HFF-Myc (cell line): Measurements from ENCODE around the gene NUB1.
A peak's percentile ranks its signal among the peaks of the same experiment; 100 is the strongest.

Experiments used
- DNase-seq: peaks from one replicate; pipeline ENCODE4 v3.0.0-alpha.2; 2011; ENCODE audit warnings: low read depth; ENCODE audit errors: extremely low read depth
- H3K4me3 ChIP-seq: replicated peaks from 2 replicates; pipeline ENCODE4 v1.5.1; 2011; ENCODE audit warnings: low read depth, mild to moderate bottlenecking, control low read depth, low read length
- CTCF ChIP-seq: IDR thresholded peaks from 2 replicates; pipeline ENCODE4 v1.5.1; 2012; ENCODE audit warnings: mild to moderate bottlenecking, low read depth, low read length, control low read depth; ENCODE audit errors: missing control alignments

NUB1 gene

DNA sequence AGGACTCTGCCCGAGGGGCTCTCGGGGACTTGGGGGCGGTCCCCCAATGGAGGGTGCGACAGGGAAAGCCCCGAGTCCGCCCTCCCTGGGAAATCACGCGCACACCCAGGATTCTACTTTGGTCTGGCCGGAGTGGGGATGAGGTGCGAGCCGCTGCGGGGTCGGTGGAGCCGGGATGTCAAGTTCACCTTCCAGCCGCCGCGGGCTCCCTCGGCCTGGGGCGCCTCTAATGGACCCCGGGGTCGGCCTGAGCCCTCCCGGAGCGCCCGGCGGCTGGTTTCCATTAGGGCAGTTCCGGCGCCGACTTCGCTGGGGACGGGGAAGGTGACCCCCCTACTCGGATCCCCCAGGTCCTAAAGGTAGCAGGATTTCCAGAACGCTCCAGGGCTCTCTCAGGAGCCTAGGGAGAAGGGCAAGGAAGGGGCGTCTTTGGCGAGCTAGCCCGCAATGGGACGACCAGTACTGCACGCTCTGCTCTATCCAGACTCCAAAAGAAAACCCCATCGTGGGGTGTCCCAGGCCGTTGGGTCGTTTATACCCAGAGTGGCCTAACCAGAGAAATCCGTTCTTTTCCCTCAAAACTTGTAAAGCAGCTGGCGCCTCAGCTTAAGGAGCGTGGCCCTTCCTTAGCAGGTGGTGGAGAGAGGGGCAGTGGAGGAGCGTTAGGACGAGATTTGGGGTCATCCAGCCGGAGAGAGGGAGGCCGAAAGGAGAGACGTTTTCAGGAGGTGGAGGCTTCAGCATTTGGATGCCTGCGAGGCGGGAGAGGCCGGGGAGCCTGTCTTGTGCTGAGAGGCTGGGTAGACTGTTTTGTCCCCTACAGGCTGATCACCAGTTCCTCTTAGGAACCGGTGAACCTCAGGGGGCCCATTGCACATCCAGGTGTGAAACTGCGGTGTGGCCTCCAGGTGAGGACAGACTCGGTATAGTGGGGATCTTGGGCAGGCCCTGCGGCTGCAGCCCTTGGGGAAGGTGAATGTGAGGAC is 69.1 kb downstream of the NUB1 start:
- no peak for TF ChIP-seq CTCF
- H3K4me3 ChIP-seq = peak overlapping the region; percentile 11; the same call in 1 of the 2 replicates
- DNase-seq = no peak

GRCh38 chr7:151411551-151411950 is 69.9 kb downstream of the NUB1 start:
- no peak overlapping the region for H3K4me3 ChIP-seq
- DNase-seq = no peak
- no peak for TF ChIP-seq CTCF

GRCh38 chr7:151412318-151412717 is 70.7 kb downstream of the NUB1 start:
- H3K4me3 ChIP-seq = no peak overlapping the region
- no peak for TF ChIP-seq CTCF
- no peak for DNase-seq

DNA sequence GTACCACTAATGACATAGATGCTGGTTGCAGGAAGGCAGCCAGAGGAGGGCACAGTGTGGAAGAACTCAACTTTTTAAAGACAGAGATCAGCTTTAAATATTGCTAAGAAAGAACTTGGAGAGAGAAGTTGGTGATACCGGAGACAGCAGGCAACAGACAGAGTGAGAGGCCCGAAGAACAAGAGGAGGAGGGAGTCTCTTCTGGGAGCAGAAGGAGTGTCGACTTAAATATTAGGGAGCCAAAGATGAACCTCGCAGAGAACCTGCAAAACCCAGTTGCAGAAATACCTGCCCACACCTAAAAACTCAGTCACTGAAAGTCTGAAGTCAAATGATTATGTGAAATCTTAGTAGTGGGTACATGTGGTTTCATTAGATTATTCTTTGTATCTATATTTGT is 71.6 kb downstream of the NUB1 start:
- no peak for DNase-seq
- no peak for TF ChIP-seq CTCF
- H3K4me3 ChIP-seq = no peak overlapping the region

DNA sequence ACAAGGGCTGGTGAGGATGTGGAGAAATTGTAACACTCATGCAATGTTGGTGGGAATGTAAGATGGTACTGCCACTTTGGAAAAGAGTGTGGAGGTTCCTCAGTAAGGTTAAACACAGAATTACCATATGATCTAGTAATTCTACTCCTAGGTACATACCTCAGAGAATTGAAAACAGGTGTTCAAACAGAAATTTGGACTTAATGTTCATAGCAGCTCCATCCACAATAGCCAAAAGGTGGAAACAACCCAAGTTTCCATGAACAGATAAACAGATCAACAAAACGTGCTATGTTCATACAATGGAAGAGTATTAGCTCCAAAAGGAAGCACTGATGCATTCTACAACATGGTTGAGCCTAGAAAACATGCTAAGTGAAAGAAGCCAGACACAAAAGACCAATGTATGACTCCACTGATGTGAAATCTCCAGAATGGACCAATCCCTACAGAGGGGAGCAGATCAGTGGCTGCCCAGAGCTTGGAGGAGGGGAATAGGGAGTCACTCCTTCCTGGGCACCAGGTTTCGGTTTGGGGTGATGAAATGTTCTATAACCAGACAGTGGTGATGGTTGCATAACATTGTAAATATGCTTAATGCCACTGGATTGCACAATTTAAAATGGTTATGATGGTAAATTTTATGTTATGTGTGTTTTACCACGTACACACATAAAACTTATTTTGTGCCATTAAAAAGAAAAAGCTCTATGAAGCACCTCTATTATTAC is 73.9 kb downstream of the NUB1 start:
- no peak for TF ChIP-seq CTCF
- DNase-seq = no peak
- no peak overlapping the region for H3K4me3 ChIP-seq

- no peak overlapping the region for H3K4me3 ChIP-seq
- no peak for TF ChIP-seq CTCF
- DNase-seq = no peak
Observed at GRCh38 chr7:151416112-151416940, 74.7 kb downstream of the NUB1 start.
